Measurements from ENCODE around the gene INSIG2.
A peak's percentile ranks its signal among the peaks of the same experiment; 100 is the strongest.

INSIG2 gene

DNA sequence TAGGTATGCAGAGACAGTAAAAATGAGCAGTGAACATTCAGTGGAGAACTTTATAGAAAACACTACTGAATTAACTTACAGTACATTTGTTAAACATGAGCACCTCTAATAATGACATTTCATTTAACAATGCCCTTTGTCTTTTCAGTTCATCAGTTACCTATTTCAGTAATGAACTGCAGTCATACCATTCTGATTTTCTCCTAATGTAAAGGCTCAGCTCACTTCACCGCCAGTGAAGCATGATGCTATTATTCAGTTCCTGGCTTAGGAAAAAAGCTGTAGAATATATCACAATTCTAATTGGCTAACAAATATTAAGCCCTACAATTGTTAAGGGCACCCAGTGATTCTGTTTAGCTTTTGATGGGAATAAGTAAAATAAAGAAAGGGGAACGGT, 37.3 kb upstream of the INSIG2 start:
- Histone ChIP-seq H3K9me3 (ENCODE audit: control insufficient read depth, low read length) (no peaks in the 10 kb centered on the region), H3K4me3 (ENCODE audit: low read length) (no peak overlapping the region), H3K27me3 (replicated peaks; ENCODE audit: control insufficient read depth, insufficient read depth, low read length) (no peaks in the 10 kb centered on the region), H3K36me3 (ENCODE audit: control insufficient read depth, insufficient read depth, low read length, severe bottlenecking) (no peaks in the 10 kb centered on the region), H3K4me1 (ENCODE audit: control insufficient read depth, insufficient read depth, low read length) (peaks cover 33% of the 10 kb centered on the region), H3K9ac (ENCODE audit: low read length) (no peak overlapping the region)
- DNase-seq (ENCODE audit: low read depth): no peak

DNA sequence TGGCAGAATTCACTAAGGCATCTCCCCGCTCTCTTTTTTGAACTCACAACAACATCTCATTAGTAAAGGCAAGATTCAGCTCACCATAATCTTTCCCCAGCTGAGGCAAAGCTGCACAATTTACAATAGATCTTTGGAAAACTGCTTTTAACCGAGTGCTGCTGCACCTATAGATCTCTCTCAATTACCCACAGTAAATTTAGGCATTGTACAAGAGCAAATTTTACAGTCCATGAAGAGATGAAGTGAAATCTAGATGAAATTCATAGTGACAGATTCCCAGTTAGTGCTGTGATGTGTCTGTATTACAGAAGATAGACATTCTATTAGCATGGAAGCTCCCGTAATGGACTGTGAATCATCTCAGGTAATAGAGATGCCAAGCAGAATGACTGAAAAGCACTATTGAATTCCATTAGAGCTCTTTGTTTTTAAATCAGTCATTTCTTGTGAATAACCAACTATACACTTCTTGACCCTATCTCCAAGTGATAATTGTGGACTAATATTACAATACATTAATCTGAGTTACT, 36.4 kb upstream of the INSIG2 start:
- H3K4me1 ChIP-seq (ENCODE audit: control insufficient read depth, insufficient read depth, low read length): peaks cover 27% of the 10 kb centered on the region
- H3K36me3 ChIP-seq (ENCODE audit: control insufficient read depth, insufficient read depth, low read length, severe bottlenecking): no peaks in the 10 kb centered on the region
- no peaks in the 10 kb centered on the region for H3K9me3 ChIP-seq (ENCODE audit: control insufficient read depth, low read length)
- H3K4me3 ChIP-seq (ENCODE audit: low read length): no peak overlapping the region
- no peak for DNase-seq (ENCODE audit: low read depth)
- no peak overlapping the region for H3K9ac ChIP-seq (ENCODE audit: low read length)
- H3K27me3 ChIP-seq (replicated peaks; ENCODE audit: control insufficient read depth, insufficient read depth, low read length): no peaks in the 10 kb centered on the region

DNA sequence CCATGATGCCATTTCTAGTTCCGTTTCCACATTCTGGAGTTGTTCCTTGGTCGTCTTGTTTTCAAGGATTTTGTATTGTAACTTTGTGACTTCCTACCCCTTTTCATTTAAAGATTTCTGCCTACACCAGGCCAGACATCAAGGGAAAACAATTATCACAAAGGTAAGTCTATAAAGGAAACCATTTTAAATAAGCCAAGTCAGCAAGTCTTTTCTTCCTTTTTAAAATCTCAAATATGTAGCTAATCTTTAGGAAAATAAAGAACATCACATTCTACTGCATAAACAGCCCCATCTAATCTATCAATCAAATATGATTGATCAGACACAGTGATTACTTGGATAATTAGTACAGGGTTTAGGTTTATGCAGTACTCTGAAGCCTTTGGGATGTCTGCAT, 35.8 kb upstream of the INSIG2 start:
- H3K27me3 ChIP-seq (replicated peaks; ENCODE audit: control insufficient read depth, insufficient read depth, low read length): no peaks in the 10 kb centered on the region
- H3K4me1 ChIP-seq (ENCODE audit: control insufficient read depth, insufficient read depth, low read length): peaks cover 22% of the 10 kb centered on the region
- no peak overlapping the region for H3K9ac ChIP-seq (ENCODE audit: low read length)
- H3K9me3 ChIP-seq (ENCODE audit: control insufficient read depth, low read length): no peaks in the 10 kb centered on the region
- no peak for DNase-seq (ENCODE audit: low read depth)
- H3K4me3 ChIP-seq (ENCODE audit: low read length): no peak overlapping the region
- no peaks in the 10 kb centered on the region for H3K36me3 ChIP-seq (ENCODE audit: control insufficient read depth, insufficient read depth, low read length, severe bottlenecking)

DNA sequence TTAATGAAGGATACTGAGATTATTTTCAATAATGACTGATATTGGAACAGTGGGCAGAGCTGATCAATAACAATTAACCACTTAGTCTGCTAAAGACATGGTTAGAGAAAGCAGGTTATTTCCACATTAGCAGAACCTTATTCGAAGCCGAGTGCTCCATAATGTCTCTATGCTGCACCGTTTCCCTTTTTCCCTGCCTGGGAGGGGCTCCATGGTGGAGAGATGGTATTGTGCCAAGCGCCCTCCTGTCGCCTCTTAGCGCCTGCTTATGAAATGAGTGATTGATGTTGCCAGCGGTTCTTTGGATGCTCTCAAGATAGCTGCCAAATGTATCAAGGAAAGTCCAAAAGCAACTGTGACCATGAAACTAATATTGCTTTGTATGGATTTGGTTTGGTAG, 34.6 kb upstream of the INSIG2 start:
- H3K9ac ChIP-seq (ENCODE audit: low read length): no peak overlapping the region
- H3K27me3 ChIP-seq (replicated peaks; ENCODE audit: control insufficient read depth, insufficient read depth, low read length): no peaks in the 10 kb centered on the region
- H3K9me3 ChIP-seq (ENCODE audit: control insufficient read depth, low read length): no peaks in the 10 kb centered on the region
- H3K36me3 ChIP-seq (ENCODE audit: control insufficient read depth, insufficient read depth, low read length, severe bottlenecking): no peaks in the 10 kb centered on the region
- no peak overlapping the region for H3K4me3 ChIP-seq (ENCODE audit: low read length)
- DNase-seq (ENCODE audit: low read depth): no peak
- peaks cover 14% of the 10 kb centered on the region for H3K4me1 ChIP-seq (ENCODE audit: control insufficient read depth, insufficient read depth, low read length)

DNA sequence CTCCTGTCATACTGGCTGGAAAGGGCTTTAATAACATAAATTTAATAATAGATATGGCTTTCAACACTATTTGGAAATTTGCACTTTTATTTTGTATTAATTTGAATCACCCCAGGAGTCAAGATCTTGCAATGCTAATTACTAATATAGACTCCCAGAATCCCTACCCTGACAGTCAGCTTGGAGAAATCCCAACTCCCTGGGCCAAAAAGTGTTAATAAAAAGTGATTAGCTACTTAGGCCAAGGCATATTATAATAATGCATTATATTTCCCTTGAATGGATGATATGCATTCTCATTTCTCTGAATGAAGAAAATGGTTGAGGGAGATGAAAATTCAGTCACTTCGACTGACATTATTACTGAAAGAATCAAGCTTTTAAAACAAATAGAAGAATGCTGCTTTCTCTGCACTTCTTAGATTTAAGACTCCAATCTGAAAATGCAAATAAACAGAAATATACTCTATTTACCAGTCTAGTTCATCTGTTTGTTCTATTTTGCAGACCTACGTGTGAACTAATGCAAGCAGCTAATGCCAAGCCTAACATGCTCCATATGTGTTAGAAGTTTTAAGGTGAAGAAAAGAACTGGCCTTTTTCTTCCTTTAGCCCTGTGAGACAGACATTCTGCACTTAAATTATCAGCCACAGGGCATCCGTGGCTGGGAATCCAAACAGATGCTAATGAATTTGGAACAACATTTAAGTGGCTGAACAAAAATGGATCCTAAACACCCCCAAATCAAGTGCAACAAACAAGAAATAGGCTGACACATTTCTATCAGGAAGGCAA, 33.9 kb upstream of the INSIG2 start:
- no peak overlapping the region for H3K9ac ChIP-seq (ENCODE audit: low read length)
- no peaks in the 10 kb centered on the region for H3K9me3 ChIP-seq (ENCODE audit: control insufficient read depth, low read length)
- peaks cover 19% of the 10 kb centered on the region for H3K4me1 ChIP-seq (ENCODE audit: control insufficient read depth, insufficient read depth, low read length)
- H3K36me3 ChIP-seq (ENCODE audit: control insufficient read depth, insufficient read depth, low read length, severe bottlenecking): no peaks in the 10 kb centered on the region
- no peak for DNase-seq (ENCODE audit: low read depth)
- no peak overlapping the region for H3K4me3 ChIP-seq (ENCODE audit: low read length)
- H3K27me3 ChIP-seq (replicated peaks; ENCODE audit: control insufficient read depth, insufficient read depth, low read length): no peaks in the 10 kb centered on the region

DNA sequence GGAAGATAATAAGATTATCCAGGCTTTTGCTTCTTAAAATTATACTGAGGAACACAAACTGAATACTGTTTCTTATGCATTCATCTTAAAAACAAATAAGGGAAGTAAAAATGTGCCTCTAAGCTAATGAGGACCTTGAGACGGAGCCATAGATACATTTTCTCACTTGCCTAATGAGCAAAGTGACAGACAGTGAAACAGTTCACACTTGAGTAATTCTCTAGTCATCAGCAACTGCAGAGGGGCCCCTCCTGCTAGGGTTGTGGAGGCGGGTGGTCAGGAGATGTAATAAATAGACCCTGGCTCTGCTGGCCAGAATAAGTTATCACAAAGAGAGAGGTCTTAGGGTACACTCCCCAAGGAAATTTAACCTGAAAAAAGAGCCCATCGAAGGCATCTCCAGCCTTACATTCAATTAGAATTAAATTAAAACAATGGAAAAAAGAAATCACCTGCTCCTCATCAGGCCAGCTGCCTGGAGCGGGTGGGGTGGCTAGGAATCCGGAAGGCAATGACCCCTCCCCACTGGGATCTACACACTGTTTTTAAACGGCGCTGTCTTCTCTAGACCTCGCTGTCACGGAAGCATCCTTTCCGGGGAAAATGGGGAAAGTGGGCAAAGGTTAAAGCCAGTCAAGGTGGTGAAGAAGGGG, 32.6 kb upstream of the INSIG2 start:
- Histone ChIP-seq H3K9ac (ENCODE audit: low read length) (no peak overlapping the region), H3K4me3 (ENCODE audit: low read length) (no peak overlapping the region), H3K9me3 (ENCODE audit: control insufficient read depth, low read length) (no peaks in the 10 kb centered on the region), H3K4me1 (ENCODE audit: control insufficient read depth, insufficient read depth, low read length) (peaks cover 24% of the 10 kb centered on the region), H3K36me3 (ENCODE audit: control insufficient read depth, insufficient read depth, low read length, severe bottlenecking) (no peaks in the 10 kb centered on the region), H3K27me3 (replicated peaks; ENCODE audit: control insufficient read depth, insufficient read depth, low read length) (no peaks in the 10 kb centered on the region)
- no peak for DNase-seq (ENCODE audit: low read depth)

DNA sequence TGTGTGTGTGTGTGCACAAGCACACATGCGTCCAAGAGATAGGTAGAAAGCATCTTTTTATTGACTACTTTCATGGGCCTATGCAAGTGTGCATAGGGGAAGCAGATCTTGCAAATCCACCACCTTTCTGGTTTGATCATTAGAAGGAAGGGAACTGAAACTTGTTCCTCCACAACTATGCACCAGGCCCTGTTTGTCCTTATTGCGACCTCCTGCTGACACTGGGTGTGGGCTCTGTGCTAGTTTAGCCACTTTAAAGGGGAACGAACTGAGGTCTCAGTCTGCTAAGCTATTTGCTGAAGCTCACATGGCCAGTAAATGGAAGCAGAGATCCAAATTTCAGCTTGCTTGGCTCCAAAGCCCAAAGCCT, 32.1 kb upstream of the INSIG2 start:
- no peak overlapping the region for H3K9ac ChIP-seq (ENCODE audit: low read length)
- DNase-seq (ENCODE audit: low read depth): no peak
- peaks cover 29% of the 10 kb centered on the region for H3K4me1 ChIP-seq (ENCODE audit: control insufficient read depth, insufficient read depth, low read length)
- no peaks in the 10 kb centered on the region for H3K36me3 ChIP-seq (ENCODE audit: control insufficient read depth, insufficient read depth, low read length, severe bottlenecking)
- no peaks in the 10 kb centered on the region for H3K9me3 ChIP-seq (ENCODE audit: control insufficient read depth, low read length)
- H3K27me3 ChIP-seq (replicated peaks; ENCODE audit: control insufficient read depth, insufficient read depth, low read length): no peaks in the 10 kb centered on the region
- no peak overlapping the region for H3K4me3 ChIP-seq (ENCODE audit: low read length)

DNA sequence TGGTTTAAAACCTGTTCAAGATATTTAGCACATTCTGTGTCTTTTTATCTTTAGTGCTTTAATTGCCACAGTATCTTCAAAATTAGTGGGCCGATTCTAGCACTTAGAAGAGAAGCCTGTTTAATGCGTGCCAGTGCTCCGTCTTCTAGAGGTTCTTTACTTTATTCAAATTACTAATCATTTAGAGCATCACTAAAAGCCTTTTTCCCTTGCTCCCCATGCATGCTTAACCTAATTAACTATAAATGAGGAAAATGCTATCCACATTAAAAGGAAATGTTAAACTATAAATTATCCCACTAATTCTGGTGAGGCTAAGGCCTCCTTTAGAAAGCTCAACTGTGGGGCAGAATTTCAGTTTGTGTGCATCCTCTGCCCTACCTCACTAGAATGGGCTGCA, 31.5 kb upstream of the INSIG2 start:
- Histone ChIP-seq H3K36me3 (ENCODE audit: control insufficient read depth, insufficient read depth, low read length, severe bottlenecking) (no peaks in the 10 kb centered on the region), H3K9ac (ENCODE audit: low read length) (no peak overlapping the region), H3K4me3 (ENCODE audit: low read length) (no peak overlapping the region), H3K4me1 (ENCODE audit: control insufficient read depth, insufficient read depth, low read length) (peaks cover 34% of the 10 kb centered on the region), H3K9me3 (ENCODE audit: control insufficient read depth, low read length) (no peaks in the 10 kb centered on the region), H3K27me3 (replicated peaks; ENCODE audit: control insufficient read depth, insufficient read depth, low read length) (no peaks in the 10 kb centered on the region)
- DNase-seq (ENCODE audit: low read depth): no peak

DNA sequence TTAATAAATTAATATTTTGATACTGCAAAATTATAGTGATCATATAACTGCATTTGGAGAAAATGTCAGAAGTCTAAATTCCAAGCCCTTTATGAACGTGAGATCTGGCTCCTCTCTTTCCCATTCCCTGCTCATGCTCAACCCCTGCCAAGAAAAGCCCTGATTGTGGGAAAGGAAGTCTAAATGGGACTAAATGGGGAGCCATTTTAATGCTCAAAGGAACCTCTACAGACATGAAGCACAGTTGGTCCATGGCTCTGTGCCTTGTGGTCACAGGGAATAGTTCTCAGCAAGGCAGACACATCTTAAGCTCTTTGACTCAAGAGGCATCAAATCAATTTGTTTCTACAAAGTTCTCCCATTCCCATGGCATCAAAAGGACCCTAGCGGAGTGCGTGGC, 29.3 kb upstream of the INSIG2 start:
- Histone ChIP-seq H3K9me3 (ENCODE audit: control insufficient read depth, low read length) (no peaks in the 10 kb centered on the region), H3K27me3 (replicated peaks; ENCODE audit: control insufficient read depth, insufficient read depth, low read length) (no peaks in the 10 kb centered on the region), H3K4me3 (ENCODE audit: low read length) (no peak overlapping the region), H3K9ac (ENCODE audit: low read length) (peak overlapping the region; percentile 71), H3K4me1 (ENCODE audit: control insufficient read depth, insufficient read depth, low read length) (peaks cover 43% of the 10 kb centered on the region), H3K36me3 (ENCODE audit: control insufficient read depth, insufficient read depth, low read length, severe bottlenecking) (no peaks in the 10 kb centered on the region)
- no peak for DNase-seq (ENCODE audit: low read depth)

DNA sequence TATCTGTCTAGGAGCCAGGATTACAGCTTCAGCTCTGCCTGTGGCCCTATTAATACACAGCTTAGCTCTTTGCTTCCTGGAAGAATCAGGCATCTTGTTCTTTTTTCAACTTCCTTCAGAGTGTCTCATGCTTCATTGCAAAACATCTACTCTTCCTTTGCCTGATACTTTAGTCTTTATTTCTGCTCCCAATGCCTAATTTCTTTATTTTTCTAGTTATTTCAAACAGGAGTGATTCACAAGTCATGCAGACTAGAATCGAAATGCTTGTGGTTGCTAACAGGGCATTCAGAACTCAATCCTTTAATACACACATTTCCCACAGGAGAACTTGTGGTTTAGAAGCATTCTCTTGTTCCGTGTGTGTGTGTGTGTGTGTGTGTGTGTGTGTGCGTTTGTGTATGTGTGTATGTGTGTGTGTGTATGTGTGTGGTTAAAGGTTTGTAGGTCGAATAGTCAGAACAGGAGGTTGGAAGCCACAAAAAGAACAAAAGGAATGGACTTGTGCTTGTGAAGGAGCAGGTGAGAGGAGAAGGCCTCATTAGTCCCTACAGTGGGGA, 28.3 kb upstream of the INSIG2 start:
- H3K4me3 ChIP-seq (ENCODE audit: low read length): peak overlapping the region; percentile 5
- no peaks in the 10 kb centered on the region for H3K9me3 ChIP-seq (ENCODE audit: control insufficient read depth, low read length)
- H3K36me3 ChIP-seq (ENCODE audit: control insufficient read depth, insufficient read depth, low read length, severe bottlenecking): no peaks in the 10 kb centered on the region
- peak overlapping the region; percentile 71 for H3K9ac ChIP-seq (ENCODE audit: low read length)
- H3K4me1 ChIP-seq (ENCODE audit: control insufficient read depth, insufficient read depth, low read length): peaks cover 43% of the 10 kb centered on the region
- H3K27me3 ChIP-seq (replicated peaks; ENCODE audit: control insufficient read depth, insufficient read depth, low read length): no peaks in the 10 kb centered on the region
- peak; percentile 62 for DNase-seq (ENCODE audit: low read depth)

DNA sequence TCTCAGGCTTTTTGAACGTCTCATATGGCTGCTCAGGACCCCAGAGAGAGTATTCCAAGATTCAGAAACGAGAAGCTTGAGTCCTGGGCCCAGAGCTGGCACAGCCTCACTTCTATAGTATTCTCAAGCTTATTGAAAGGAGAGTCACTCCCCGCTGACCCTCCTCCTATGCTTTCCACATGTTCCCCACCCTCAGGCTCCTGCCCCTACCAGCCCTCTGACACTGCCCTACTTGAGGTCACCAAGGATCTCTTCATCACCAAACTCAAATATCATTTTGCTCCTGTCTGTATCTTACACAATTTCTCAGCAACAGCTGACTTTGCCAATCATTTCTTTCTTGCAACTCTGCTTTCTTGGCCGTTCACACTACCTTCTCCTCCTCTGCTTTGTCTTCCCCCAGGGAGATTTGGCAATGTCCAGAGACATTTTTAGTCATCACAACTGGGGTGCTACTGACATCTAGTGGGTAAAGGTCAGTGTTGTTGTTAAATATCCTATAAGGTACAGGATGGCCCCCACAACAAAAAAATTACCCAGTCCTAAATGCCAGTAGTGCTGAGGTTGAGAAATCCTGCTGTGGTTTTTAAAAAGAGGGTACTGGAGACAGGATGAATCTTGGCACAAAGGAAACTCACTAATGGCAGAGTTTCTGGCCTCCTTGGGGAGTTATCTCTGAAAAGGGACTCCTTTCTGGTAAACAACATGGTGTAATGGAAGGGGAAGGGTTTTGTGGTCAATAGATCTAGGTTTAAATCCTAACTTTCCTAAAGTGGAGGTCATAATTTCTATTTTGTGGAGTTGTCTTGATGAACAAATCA, 26.9 kb upstream of the INSIG2 start:
- peak overlapping the region; percentile 71 for H3K9ac ChIP-seq (ENCODE audit: low read length)
- H3K4me1 ChIP-seq (ENCODE audit: control insufficient read depth, insufficient read depth, low read length): peaks cover 43% of the 10 kb centered on the region
- no peaks in the 10 kb centered on the region for H3K27me3 ChIP-seq (replicated peaks; ENCODE audit: control insufficient read depth, insufficient read depth, low read length)
- peak overlapping the region; percentile 19 for H3K4me3 ChIP-seq (ENCODE audit: low read length)
- H3K36me3 ChIP-seq (ENCODE audit: control insufficient read depth, insufficient read depth, low read length, severe bottlenecking): no peaks in the 10 kb centered on the region
- peak; percentile 66 for DNase-seq (ENCODE audit: low read depth)
- no peaks in the 10 kb centered on the region for H3K9me3 ChIP-seq (ENCODE audit: control insufficient read depth, low read length)

Data from adipocyte (in vitro differentiated cells).